ENCODE results near the gene SETDB1.

Gene SETDB1

DNA sequence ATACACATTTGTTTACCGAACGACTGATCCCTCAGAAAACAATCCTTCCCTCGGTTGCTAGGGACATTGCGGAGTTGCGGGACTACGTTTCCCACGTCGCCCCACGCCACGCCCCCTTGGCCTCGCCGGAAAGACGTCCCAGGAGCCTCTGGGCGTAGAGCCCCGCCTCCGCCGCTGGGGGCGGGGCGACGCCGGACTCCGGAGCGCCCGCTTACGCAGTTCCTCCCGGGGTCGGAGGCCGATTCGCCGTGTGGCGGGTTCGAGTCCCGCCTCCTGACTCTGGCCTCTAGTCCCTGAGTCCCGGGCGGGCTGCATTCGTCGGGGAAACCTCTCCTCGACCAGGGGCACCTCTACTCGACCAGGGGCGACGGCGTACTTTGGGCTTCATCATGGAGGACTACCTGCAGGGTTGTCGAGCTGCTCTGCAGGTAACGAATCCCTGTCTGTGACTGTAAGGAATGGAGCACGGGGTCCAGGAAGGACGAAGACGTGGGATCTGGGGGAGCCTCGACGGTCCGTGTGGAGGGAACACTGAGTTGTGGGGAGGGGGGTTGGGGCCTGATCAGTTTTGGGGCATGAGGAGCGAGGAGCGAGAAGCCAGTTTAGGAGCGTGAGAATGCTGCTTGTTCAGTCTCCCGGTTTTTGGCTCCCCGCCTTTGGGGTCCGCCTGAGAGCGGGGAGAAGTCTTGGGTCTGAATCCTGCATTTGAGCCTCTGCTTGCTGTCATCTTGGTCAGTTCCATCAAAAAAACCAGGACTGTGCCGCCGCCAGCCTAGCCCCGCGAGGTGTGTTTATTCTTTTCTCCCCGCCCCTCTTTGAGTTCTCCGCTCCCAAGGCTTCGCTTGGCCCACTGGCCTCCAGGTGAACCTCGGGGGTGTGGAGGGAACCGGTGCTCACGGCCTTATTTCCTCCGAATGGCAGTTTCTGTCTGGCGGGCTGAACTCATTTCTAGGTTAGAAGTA lies 82.4 kb downstream of the SETDB1 start, which contains the start of gene PRUNE1:
Gene PRUNE1 (plus strand): TSS at position 206 of the 962 bp plus-strand sequence. CDS start 184 bp downstream, at position 390.
- Histone ChIP-seq H3K9ac (peak within 1 kb of the TSS; percentile 73 to 87 (median 83)), H3K27ac (peak within 1 kb of the TSS; percentile 68 to 90 (median 80)), H3K27me3 (no peaks in the 10 kb centered on the region), H4K20me1 (peaks cover 0 to 7% (median 0%) of the 10 kb centered on the region in 11 experiments; a peak in 1 of 22 replicates), H3K9me3 (replicated peaks in 1 of 11) (no peaks in the 10 kb centered on the region), H3K36me3 (peaks cover 0 to 8% (median 0%) of the 10 kb centered on the region in 11 experiments; a peak in 2 of 22 replicates), H3K4me2 (peak within 1 kb of the TSS; percentile 83 to 97 (median 94)), H3K4me3 (peak within 1 kb of the TSS; percentile 68 to 83 (median 77)), H3K4me1 (peaks cover 83 to 93% (median 90%) of the 10 kb centered on the region in 10 experiments)
- TF ChIP-seq Cebpa-rat (IDR thresholded peaks at IDR 0.05) = no peak

DNA sequence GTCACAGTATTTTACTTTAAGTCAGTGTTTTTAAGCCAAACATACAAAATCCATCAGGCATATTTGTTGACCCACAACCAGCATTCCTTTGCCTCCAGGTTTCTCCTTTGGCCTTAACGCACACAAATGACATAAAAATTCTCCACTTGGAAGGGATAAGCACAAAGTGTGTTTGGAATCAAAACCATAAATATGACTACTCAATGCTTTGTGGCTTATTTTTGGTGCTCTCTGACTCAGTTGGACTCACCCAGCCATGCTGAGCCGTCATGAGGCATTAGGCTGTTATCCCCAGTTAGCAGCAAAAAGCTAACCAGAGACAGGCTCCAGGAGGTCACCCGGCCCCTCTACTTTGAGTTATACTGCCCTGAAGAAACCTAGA lies 83.0 kb downstream of the SETDB1 start:
- Histone ChIP-seq H3K9ac (peak overlapping the region; percentile 73 to 87 (median 83)), H3K4me2 (peak overlapping the region; percentile 83 to 97 (median 94)), H3K27ac (peak overlapping the region; percentile 68 to 90 (median 78); a peak in 19 of 22 replicates), H3K4me1 (peaks cover 83 to 93% (median 90%) of the 10 kb centered on the region in 10 experiments), H4K20me1 (peaks cover 0 to 7% (median 0%) of the 10 kb centered on the region in 11 experiments; a peak in 2 of 22 replicates), H3K4me3 (peak overlapping the region; percentile 68 to 83 (median 77)), H3K27me3 (no peaks in the 10 kb centered on the region), H3K9me3 (replicated peaks in 1 of 11) (no peaks in the 10 kb centered on the region), H3K36me3 (peaks cover 0 to 8% (median 0%) of the 10 kb centered on the region in 11 experiments; a peak in 2 of 22 replicates)
- TF ChIP-seq Cebpa-rat (IDR thresholded peaks at IDR 0.05) = no peak

DNA sequence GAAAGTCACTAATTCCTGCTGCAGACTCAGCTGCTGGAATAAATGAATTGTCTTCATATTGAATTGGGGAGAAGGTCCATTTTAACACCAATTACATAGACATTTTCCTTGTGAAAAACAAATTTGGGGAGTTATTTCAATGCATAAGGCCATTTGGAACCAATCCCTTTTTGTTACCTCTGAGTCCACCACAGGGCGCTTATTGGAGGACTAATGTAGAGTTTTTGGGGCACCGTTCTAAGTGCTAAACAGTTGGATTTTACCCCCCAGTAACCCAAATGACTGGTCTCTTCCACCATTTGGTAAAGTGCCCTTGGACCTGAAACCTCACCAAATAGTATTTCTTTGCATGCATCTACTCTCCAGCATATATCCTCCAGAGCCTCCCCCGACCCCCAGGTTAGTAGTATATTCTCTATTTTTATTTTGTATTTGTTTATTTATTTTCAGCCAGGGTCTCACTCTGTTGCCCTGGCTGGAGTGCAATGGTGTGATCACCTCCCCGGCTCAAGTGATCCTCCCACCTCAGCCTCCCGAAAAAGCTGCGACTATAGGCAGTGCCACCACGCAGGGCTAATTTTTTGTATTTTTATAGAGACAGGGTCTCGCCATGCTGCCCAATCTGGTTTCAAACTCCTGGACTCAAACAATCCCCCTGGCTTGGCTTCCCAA lies 83.6 kb downstream of the SETDB1 start:
- H3K4me1 ChIP-seq = peaks cover 83 to 93% (median 88%) of the 10 kb centered on the region in 10 experiments
- H3K27me3 ChIP-seq = no peaks in the 10 kb centered on the region
- H3K9ac ChIP-seq = peak overlapping the region in 9 of 11 experiments; percentile 82 to 87 (median 85); a peak in 12 of 22 replicates
- H4K20me1 ChIP-seq = peaks cover 0 to 7% (median 0%) of the 10 kb centered on the region in 11 experiments; a peak in 2 of 22 replicates
- H3K4me3 ChIP-seq = peak overlapping the region in 9 of 10 experiments; percentile 69 to 83 (median 77); a peak in 15 of 20 replicates
- H3K27ac ChIP-seq = peak overlapping the region in 1 of 11 experiments; percentile 78; a peak in 1 of 22 replicates
- H3K36me3 ChIP-seq = peaks cover 0 to 8% (median 0%) of the 10 kb centered on the region in 11 experiments; a peak in 4 of 22 replicates
- no peaks in the 10 kb centered on the region for H3K9me3 ChIP-seq (replicated peaks in 1 of 11)
- peak overlapping the region; percentile 83 to 97 (median 94) for H3K4me2 ChIP-seq
- TF ChIP-seq Cebpa-rat (IDR thresholded peaks at IDR 0.05) = no peak

DNA sequence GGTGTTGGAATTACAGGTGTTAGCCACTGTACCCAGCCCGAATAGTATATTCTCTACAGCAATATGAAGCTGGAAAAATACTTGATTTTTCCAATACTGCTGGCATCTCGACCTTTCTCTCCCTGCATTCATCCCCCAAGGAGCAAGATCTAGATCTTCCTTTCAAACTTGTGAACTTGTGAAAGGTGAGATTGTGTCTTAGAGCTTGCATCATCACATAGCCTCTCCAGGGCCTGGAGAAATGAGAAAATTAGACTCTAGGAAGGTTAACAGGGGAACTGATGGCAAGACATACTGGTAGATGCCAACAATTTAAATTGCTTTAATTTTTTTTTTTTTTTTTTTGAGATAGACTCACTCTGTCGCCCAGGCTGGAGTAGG lies 84.2 kb downstream of the SETDB1 start:
- Histone ChIP-seq H3K4me3 (no peak overlapping the region), H3K4me1 (peaks cover 78 to 88% (median 83%) of the 10 kb centered on the region in 10 experiments), H3K36me3 (peaks cover 0 to 8% (median 0%) of the 10 kb centered on the region in 11 experiments; a peak in 4 of 22 replicates), H3K27me3 (no peaks in the 10 kb centered on the region), H3K9me3 (replicated peaks in 1 of 11) (no peaks in the 10 kb centered on the region), H3K9ac (no peak overlapping the region), H4K20me1 (peaks cover 0 to 7% (median 0%) of the 10 kb centered on the region in 11 experiments; a peak in 2 of 22 replicates), H3K27ac (no peak overlapping the region), H3K4me2 (peak overlapping the region; percentile 83 to 97 (median 94); a peak in 19 of 22 replicates)
- no peak for TF ChIP-seq Cebpa-rat (IDR thresholded peaks at IDR 0.05)

DNA sequence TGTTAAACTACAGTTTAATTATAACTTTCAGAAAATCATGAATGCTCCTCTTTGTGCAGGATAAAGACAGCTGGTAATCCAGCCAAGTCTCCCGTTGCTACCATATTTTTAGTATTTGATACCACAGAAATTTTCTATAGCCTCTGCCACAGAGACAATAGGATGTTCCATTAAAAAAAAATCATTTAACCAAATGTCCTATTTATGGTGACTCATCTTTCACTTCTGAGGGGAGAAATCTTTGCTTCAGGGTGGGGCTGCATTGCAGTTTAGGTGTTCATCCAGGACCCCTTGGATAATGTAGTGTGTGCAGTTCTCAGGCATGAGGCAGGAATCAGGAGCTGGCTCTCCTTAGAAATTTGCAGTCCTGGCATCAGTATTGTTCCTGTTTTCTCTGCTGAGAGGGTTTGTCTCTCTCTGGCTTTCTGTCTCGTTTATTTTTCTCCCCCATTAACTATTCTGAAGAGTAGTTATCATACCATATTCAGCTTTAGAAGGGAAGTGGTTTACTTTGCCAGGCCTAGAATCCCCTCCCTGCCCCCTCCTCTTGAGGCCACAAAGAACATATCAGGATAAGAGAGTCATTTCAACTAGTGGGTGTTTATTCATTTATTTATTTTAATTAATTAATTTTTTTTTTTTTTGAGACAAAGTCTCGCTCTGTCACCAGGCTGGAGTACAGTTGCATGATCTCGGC lies 85.1 kb downstream of the SETDB1 start:
- Histone ChIP-seq H3K36me3 (peaks cover 0 to 11% (median 3%) of the 10 kb centered on the region in 11 experiments; a peak in 7 of 22 replicates), H3K4me1 (peaks cover 69 to 82% (median 75%) of the 10 kb centered on the region in 10 experiments), H3K9me3 (replicated peaks in 1 of 11) (no peaks in the 10 kb centered on the region), H3K27ac (peak overlapping the region in 6 of 11 experiments; percentile 3 to 47 (median 16); a peak in 6 of 22 replicates), H3K4me2 (peak overlapping the region; percentile 56 to 97 (median 92)), H4K20me1 (peaks cover 0 to 7% (median 0%) of the 10 kb centered on the region in 11 experiments; a peak in 2 of 22 replicates), H3K27me3 (no peaks in the 10 kb centered on the region), H3K9ac (peak overlapping the region in 5 of 11 experiments; percentile 12 to 35 (median 23); a peak in 4 of 22 replicates), H3K4me3 (no peak overlapping the region)
- no peak for TF ChIP-seq Cebpa-rat (IDR thresholded peaks at IDR 0.05)

DNA sequence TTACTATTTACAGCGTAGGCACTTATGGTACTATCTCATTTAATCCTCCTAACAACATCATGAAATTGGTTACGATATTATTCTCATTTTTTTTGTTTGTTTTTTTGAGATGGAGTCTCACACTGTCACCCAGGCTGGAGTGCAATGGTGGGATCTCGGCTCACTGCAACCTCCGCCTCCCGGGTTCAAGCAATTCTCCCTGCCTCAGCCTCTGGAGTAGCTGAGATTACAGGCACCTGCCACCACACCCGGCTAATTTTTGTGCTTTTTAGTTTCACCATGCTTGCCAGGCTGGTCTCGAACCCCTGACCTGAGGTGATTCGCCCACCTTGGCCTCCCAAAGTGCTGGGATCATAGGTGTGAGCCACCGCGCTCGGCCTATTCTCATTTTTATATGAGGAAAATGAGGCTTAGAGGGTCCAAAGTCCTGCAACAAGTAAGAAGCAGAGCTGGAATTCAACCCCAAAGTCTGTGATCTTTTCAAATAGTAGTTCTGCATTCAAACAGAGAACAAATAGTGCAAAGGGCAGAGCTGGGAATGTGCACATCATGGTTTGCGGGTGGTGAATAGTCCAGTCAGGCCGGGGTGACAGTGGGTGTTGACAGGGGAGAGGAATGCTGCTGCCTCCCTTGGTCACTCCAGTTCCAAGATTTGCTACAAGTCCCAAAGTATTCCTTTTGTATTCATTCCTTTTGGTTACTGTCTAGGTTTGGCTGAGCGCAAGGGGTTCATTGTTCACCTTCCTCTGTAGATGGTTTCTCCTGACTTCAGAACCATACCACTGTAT lies 86.7 kb downstream of the SETDB1 start:
- Histone ChIP-seq H3K27ac (peak overlapping the region in 4 of 11 experiments; percentile 10 to 37 (median 18); a peak in 5 of 22 replicates), H3K4me1 (peaks cover 57 to 70% (median 62%) of the 10 kb centered on the region in 10 experiments), H4K20me1 (peaks cover 0 to 7% (median 0%) of the 10 kb centered on the region in 11 experiments; a peak in 2 of 22 replicates), H3K4me2 (peak overlapping the region; percentile 32 to 70 (median 48); a peak in 20 of 22 replicates), H3K9ac (0 out of 22 replicates have a peak overlapping the region, but pooled peaks of 1 of the 11 experiments have one; percentile 20), H3K27me3 (no peaks in the 10 kb centered on the region), H3K36me3 (peaks cover 7 to 19% (median 10%) of the 10 kb centered on the region in 11 experiments; a peak in 19 of 22 replicates), H3K9me3 (replicated peaks in 1 of 11) (no peaks in the 10 kb centered on the region), H3K4me3 (no peak overlapping the region)
- no peak for TF ChIP-seq Cebpa-rat (IDR thresholded peaks at IDR 0.05)

DNA sequence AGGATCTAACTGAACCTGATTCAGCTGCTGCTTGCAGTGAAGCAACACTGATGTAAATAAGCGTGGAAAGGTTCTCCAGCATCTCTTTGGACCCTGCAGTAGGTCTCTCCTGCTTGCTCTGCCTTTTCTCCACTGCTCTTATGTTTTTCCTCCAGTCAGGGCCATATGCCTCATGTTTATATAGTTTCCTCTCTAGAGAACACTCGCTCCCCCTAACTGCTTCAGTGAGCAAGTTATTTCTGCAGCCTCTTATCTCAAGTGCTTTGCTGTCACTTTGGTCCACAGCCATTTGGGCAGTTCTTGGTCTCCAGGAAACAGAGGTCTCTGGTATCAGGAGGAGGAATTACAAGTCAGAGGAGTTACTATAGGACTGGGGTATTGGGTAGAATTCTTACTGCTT lies 87.4 kb downstream of the SETDB1 start:
- Histone ChIP-seq H3K9me3 (replicated peaks in 1 of 11) (no peaks in the 10 kb centered on the region), H4K20me1 (peaks cover 0 to 7% (median 0%) of the 10 kb centered on the region in 11 experiments; a peak in 2 of 22 replicates), H3K36me3 (peaks cover 13 to 25% (median 17%) of the 10 kb centered on the region in 11 experiments), H3K4me2 (peak overlapping the region; percentile 32 to 70 (median 48); a peak in 21 of 22 replicates), H3K4me1 (peaks cover 55 to 68% (median 61%) of the 10 kb centered on the region in 10 experiments), H3K27ac (peak overlapping the region in 5 of 11 experiments; percentile 10 to 37 (median 15); a peak in 6 of 22 replicates), H3K27me3 (no peaks in the 10 kb centered on the region), H3K4me3 (no peak overlapping the region), H3K9ac (peak overlapping the region in 2 of 11 experiments; percentile 5 to 20; a peak in 2 of 22 replicates)
- TF ChIP-seq Cebpa-rat (IDR thresholded peaks at IDR 0.05) = no peak

All from BLaER1 treated with 17β-estradiol and CSF1 and Interleukin-3, amounts not matched to agents 10 nM and 100 nM (cell line).